Effector memory CD8-positive, alpha-beta T cell (primary cell): Measurements from ENCODE around the gene FNIP1.

ENCODE experiments used
- ATAC-seq: fragments of 150-1000 bp; cut with Tn5 transposase; replicated peaks from 2 replicates; pipeline ENCODE4 v1.10.0; 2021; ENCODE audit warnings: mild to moderate bottlenecking, moderate library complexity
- DNase-seq, 3 experiments: peaks; one replicate each; pipeline ENCODE4 v3.0.0; 2021
- H3K27ac Mint-ChIP-seq, 2 donors: one replicate each; pipeline ENCODE4 v1.8.0; 2022; ENCODE audit warnings: mild to moderate bottlenecking in 2 of 2, mixed read lengths in 2 of 2, moderate library complexity in 2 of 2
- H3K27me3 Mint-ChIP-seq, 2 donors: one replicate each; pipeline ENCODE4 v1.8.0; 2022; ENCODE audit warnings: mixed read lengths in 2 of 2
- H3K36me3 Mint-ChIP-seq: one replicate; pipeline ENCODE4 v1.8.0; 2022; ENCODE audit warnings: mild to moderate bottlenecking, moderate library complexity, mixed read lengths; ENCODE audit not compliant: insufficient read depth
- H3K4me1 Mint-ChIP-seq, 2 donors: one replicate each; pipeline ENCODE4 v1.8.0; 2022; ENCODE audit warnings: low read depth in 2 of 2, mixed read lengths in 2 of 2
- H3K4me3 Mint-ChIP-seq, 2 donors: one replicate each; pipeline ENCODE4 v1.8.0; 2022; ENCODE audit warnings: mild to moderate bottlenecking in 2 of 2, mixed read lengths in 2 of 2, moderate library complexity in 2 of 2
- H3K9me3 Mint-ChIP-seq, 2 donors: one replicate each; pipeline ENCODE4 v1.8.0; 2022; ENCODE audit warnings: mixed read lengths in 2 of 2

FNIP1 gene

DNA sequence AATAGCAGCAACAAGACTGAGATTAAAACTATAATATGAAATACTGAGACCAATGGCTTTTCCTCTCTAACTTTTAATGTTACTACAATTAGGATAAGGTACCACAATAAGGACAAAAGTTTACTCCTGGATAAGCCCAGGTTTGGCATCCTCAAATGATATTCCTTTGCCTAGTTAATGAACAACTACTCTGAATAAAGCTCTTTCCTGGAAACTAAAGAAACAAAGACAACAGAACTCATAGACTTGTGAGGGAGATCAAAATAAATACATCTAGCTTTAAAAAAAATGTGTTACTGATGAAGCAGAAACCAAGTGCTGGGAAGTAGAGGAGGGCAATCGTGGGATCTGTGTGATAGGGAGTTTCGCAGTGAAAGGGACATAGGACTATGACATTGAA, 142.5 kb downstream of the FNIP1 start:
- ATAC-seq (no peak), DNase-seq (no peak)
- Mint-ChIP-seq H3K4me1 (peaks cover 4 to 9% of the 10 kb centered on the region in 2 donors), H3K27ac (no peak overlapping the region), H3K27me3 (no peaks in the 10 kb centered on the region), H3K4me3 (no peak overlapping the region), H3K36me3 (peaks cover 24% of the 10 kb centered on the region), H3K9me3 (peaks cover 0 to 5% of the 10 kb centered on the region in 2 donors)

DNA sequence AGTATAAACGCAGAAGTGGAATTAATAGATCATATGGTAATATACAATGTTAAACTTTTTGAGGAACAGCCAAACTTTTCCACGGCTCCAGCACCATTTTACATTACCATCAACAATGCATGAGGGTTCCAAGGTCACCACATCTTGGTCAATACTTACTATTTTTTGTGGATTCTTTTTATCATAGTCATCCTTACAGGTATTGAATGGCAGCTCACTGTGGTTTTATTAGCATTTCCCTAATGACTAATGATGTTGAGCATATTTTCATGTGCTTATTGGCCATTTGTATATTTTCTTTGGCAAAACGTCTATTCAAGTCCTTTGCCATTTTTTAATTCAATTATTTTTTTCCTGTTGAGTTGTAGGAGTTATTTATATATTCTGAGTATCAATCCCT, 147.7 kb downstream of the FNIP1 start:
- no peak overlapping the region for H3K27ac Mint-ChIP-seq
- H3K36me3 Mint-ChIP-seq = peaks cover 19% of the 10 kb centered on the region
- no peak overlapping the region for H3K4me3 Mint-ChIP-seq
- H3K4me1 Mint-ChIP-seq = peaks cover 0 to under 1% of the 10 kb centered on the region in 2 donors
- H3K9me3 Mint-ChIP-seq = no peaks in the 10 kb centered on the region
- DNase-seq = no peak
- no peaks in the 10 kb centered on the region for H3K27me3 Mint-ChIP-seq
- no peak for ATAC-seq

GRCh38 chr5:131647048-131647769, 149.6 kb downstream of the FNIP1 start:
- no peaks in the 10 kb centered on the region for H3K4me1 Mint-ChIP-seq
- ATAC-seq (no peak), DNase-seq (no peak)
- peaks cover 19% of the 10 kb centered on the region for H3K36me3 Mint-ChIP-seq
- H3K27ac Mint-ChIP-seq = no peak overlapping the region
- no peaks in the 10 kb centered on the region for H3K27me3 Mint-ChIP-seq
- no peak overlapping the region for H3K4me3 Mint-ChIP-seq
- H3K9me3 Mint-ChIP-seq = no peaks in the 10 kb centered on the region

DNA sequence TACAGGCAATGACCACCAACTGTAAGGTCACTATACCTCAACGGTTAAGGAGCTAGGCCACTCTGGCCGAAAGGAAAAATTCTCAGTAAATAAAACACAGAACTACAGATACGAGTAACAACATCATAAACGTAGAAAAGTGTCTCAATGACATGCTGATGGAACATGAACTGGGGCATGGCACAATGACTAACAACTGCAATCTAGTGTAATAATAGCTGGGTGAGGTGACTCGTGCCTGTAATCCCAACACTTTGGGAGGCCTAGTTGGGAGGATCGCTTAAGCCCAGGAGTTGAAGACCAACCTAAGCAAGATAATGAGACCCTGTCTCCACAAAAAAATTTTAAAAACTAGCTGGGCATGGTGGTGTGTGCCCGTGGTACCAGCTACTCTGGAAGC, 152.0 kb downstream of the FNIP1 start:
- Mint-ChIP-seq H3K27ac (peak overlapping the region in 1 of 2 donors; percentile 25), H3K36me3 (peaks cover 6% of the 10 kb centered on the region)

GRCh38 chr5:131644370-131644769, 152.4 kb downstream of the FNIP1 start:
- no peaks in the 10 kb centered on the region for H3K27me3 Mint-ChIP-seq
- ATAC-seq (no peak), DNase-seq (no peak)
- H3K4me3 Mint-ChIP-seq = no peak overlapping the region
- peaks cover 0 to 2% of the 10 kb centered on the region in 2 donors for H3K4me1 Mint-ChIP-seq
- no peak overlapping the region for H3K27ac Mint-ChIP-seq
- H3K9me3 Mint-ChIP-seq = no peaks in the 10 kb centered on the region
- peaks cover 6% of the 10 kb centered on the region for H3K36me3 Mint-ChIP-seq

More for the DNA sequence above, 152.0 kb downstream of the FNIP1 start:
- no peak for DNase-seq
- Mint-ChIP-seq H3K9me3 (no peaks in the 10 kb centered on the region), H3K4me1 (no peaks in the 10 kb centered on the region), H3K4me3 (no peak overlapping the region), H3K27me3 (no peaks in the 10 kb centered on the region)
- ATAC-seq = no peak

- Mint-ChIP-seq H3K27me3 (no peaks in the 10 kb centered on the region), H3K9me3 (no peaks in the 10 kb centered on the region), H3K27ac (no peak overlapping the region), H3K4me3 (no peak overlapping the region), H3K36me3 (no peaks in the 10 kb centered on the region), H3K4me1 (peaks cover 1 to 2% of the 10 kb centered on the region in 2 donors)
- no peak for DNase-seq
- ATAC-seq = no peak
Observed at GRCh38 chr5:131641494-131641893, 155.3 kb downstream of the FNIP1 start.

- no peaks in the 10 kb centered on the region for H3K27me3 Mint-ChIP-seq
- H3K36me3 Mint-ChIP-seq = peaks cover 7% of the 10 kb centered on the region
- no peak for ATAC-seq
- no peak for DNase-seq
- H3K27ac Mint-ChIP-seq = peak overlapping the region; percentile 1 to 23
- no peaks in the 10 kb centered on the region for H3K9me3 Mint-ChIP-seq
- H3K4me1 Mint-ChIP-seq = peaks cover 2 to 8% of the 10 kb centered on the region in 2 donors
- H3K4me3 Mint-ChIP-seq = no peak overlapping the region
Observed at GRCh38 chr5:131640043-131640856, 156.6 kb downstream of the FNIP1 start.

DNA sequence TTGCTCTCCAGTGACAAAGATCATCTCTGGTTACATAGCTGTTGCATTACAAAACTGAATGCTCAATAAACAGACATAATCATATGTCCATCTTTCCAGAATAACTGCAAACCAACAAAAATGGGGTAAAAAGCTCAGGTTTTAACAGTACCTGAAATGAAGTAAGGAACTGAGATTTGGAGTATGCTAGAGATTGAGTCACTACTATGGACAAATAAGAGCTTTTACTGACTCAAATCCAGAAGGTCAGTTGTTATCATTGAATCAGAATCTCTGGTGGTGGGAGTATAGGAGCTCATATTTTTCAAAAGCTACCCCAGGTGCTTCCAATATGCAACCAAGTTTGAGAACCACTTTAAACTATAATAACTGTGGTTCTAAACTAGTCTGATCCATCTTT, 157.7 kb downstream of the FNIP1 start:
- ATAC-seq = no peak

DNA sequence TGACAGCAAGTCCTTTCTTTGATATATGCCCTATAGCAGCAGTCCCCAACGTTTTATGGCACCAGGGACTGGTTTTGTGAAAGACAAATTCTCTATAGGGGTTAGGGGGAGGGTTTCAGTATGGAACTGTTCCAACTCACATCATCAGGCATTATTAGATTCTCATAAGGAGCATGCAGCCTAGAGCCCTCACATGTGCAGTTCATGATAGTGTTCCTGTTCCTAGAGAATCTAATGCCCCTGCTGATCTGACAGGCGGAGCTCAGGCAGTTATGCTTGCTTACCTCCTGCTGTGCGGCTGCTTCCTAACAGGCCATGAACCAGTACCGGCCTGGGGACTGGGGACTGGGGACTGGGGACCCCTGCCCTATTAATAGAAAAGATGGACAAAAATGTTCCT, 159.1 kb downstream of the FNIP1 start:
- H3K27me3 Mint-ChIP-seq = no peaks in the 10 kb centered on the region
- peaks cover 20% of the 10 kb centered on the region for H3K36me3 Mint-ChIP-seq
- H3K9me3 Mint-ChIP-seq = no peaks in the 10 kb centered on the region

More for the DNA sequence above, 157.7 kb downstream of the FNIP1 start:
- Mint-ChIP-seq H3K4me3 (no peak overlapping the region), H3K27ac (no peak overlapping the region), H3K9me3 (no peaks in the 10 kb centered on the region), H3K4me1 (peaks cover 5 to 13% of the 10 kb centered on the region in 2 donors), H3K27me3 (no peaks in the 10 kb centered on the region), H3K36me3 (peaks cover 16% of the 10 kb centered on the region)
- no peak for DNase-seq

GRCh38 chr5:131635684-131636572, 160.9 kb downstream of the FNIP1 start:
- DNase-seq (no peak), ATAC-seq (peak; percentile 2)
- peak overlapping the region in 1 of 2 donors; percentile 91 for H3K4me3 Mint-ChIP-seq

More for the DNA sequence above, 159.1 kb downstream of the FNIP1 start:
- H3K4me3 Mint-ChIP-seq = no peak overlapping the region
- peaks cover 8 to 18% of the 10 kb centered on the region in 2 donors for H3K4me1 Mint-ChIP-seq
- ATAC-seq (no peak), DNase-seq (no peak)
- no peak overlapping the region for H3K27ac Mint-ChIP-seq

DNA sequence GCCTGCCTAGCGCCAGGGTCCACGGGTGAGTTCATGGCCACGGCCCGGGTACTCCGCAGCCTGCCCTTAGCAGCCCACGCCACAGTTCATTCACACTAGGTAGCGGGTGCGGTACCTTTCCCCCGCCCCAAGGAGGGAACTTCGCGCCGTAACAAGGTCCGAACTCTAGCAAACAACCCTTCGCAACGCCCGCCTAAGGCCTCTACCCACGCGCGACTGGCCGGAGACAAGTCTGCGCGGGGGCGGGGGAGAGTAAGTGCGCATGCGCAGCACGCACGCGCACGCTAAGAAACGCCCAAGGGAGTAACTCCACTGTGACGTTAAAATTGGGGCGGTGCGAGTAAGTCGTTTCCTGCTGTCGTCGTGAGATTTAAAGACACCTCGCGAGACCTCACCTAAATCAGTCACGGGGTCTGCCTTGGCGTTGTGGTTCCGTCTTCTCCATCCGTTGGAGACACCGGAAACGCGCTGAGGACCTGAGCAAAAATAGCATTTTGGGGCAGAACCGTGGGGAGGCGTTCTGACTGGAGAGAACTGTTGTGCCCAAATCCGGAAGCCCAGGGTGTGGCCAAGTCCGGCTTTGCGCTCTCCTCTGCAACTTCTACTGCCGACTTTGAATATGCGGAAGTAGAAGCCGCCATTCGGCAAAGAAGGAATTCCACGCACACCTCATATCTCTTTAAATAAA, 161.7 kb downstream of the FNIP1 start, which contains the start of gene RAPGEF6:
Gene RAPGEF6 (minus strand): TSS at position 234 of the 688 bp plus-strand sequence. CDS start 199 bp downstream, at position 35.
- H3K9me3 Mint-ChIP-seq = no peaks in the 10 kb centered on the region
- H3K4me1 Mint-ChIP-seq = peaks cover 8 to 18% of the 10 kb centered on the region in 2 donors
- DNase-seq (peak; percentile 94 to 96 (median 96)), ATAC-seq (peak; percentile 84)
- H3K4me3 Mint-ChIP-seq = peak within 1 kb of the TSS in 1 of 2 donors; percentile 91
- no peaks in the 10 kb centered on the region for H3K27me3 Mint-ChIP-seq
- H3K36me3 Mint-ChIP-seq = peaks cover 20% of the 10 kb centered on the region
- peak within 1 kb of the TSS; percentile 97 to 99 for H3K27ac Mint-ChIP-seq

More at GRCh38 chr5:131635684-131636572, 160.9 kb downstream of the FNIP1 start:
- peaks cover 20% of the 10 kb centered on the region for H3K36me3 Mint-ChIP-seq
- no peaks in the 10 kb centered on the region for H3K27me3 Mint-ChIP-seq
- H3K4me1 Mint-ChIP-seq = peaks cover 8 to 18% of the 10 kb centered on the region in 2 donors
- peak overlapping the region; percentile 97 to 99 for H3K27ac Mint-ChIP-seq
- H3K9me3 Mint-ChIP-seq = no peaks in the 10 kb centered on the region

GRCh38 chr5:131634666-131634995, 162.2 kb downstream of the FNIP1 start:
- Mint-ChIP-seq H3K27ac (peak overlapping the region; percentile 97 to 99), H3K9me3 (no peaks in the 10 kb centered on the region), H3K36me3 (peaks cover 20% of the 10 kb centered on the region), H3K4me3 (peak overlapping the region in 1 of 2 donors; percentile 91), H3K4me1 (peaks cover 7 to 18% of the 10 kb centered on the region in 2 donors), H3K27me3 (no peaks in the 10 kb centered on the region)
- ATAC-seq (peak; percentile 43), DNase-seq (peak; percentile 62 to 64 (median 63))
